ENCODE data around the gene APOBEC3A. TPM values are rescaled to one million over a fixed set of nuclear protein-coding genes. Genes with fewer than 3 reads are reported as not detected.

APOBEC3A gene
- total and polyA plus RNA-seq, 2 donors (not counting 1 experiment from before 2014, with no cell fraction given), result 2.8 TPM; not detected in 1

GRCh38 chr22:38953577-38954413 is 3.6 kb upstream of the APOBEC3A start:
- CTCF ChIA-PET, result interaction anchor here (1.2 kb wide), 1 partner anchor 19 kb away, joined by 3 read pairs; no protein-coding TSS in a partner anchor
- DNase-seq, result peak; percentile 59
- H4K20me1 ChIP-seq (ENCODE audit: control insufficient read depth, insufficient read depth, low read length, poor library complexity, severe bottlenecking), result no peaks in the 10 kb centered on the region
- no peak overlapping the region for H3K27ac Mint-ChIP-seq
- no peak overlapping the region for H3K9ac ChIP-seq (ENCODE audit: low read length)
- H3K4me3 Mint-ChIP-seq, result no peak overlapping the region
- no peak overlapping the region for H2AFZ ChIP-seq (ENCODE audit: insufficient read depth, low read depth, low read length, poor library complexity, severe bottlenecking)
- no peaks in the 10 kb centered on the region for H3K4me1 ChIP-seq (ENCODE audit: control insufficient read depth in 2 of 2, insufficient read depth in 2 of 2, low read length in 2 of 2)
- TF ChIP-seq CTCF (IDR thresholded peaks at IDR 0.05) (no peak), EZH2 (IDR thresholded peaks at IDR 0.05; ENCODE audit: borderline replicate concordance, insufficient read depth, low read depth, low read length, poor library complexity, severe bottlenecking) (no peak)
- no peak overlapping the region for H3K27ac ChIP-seq (ENCODE audit: low read length in 2 of 2)
- peak overlapping the region in 1 of 5 experiments; percentile 12 for H3K4me3 ChIP-seq (ENCODE audit: control extremely low read depth in 1 of 5, extremely low read depth in 1 of 5, insufficient read depth in 1 of 5, low read depth in 2 of 5, low read length in 4 of 5)
- H3K9me3 ChIP-seq (ENCODE audit: control extremely low read depth in 1 of 3, control insufficient read depth in 2 of 3, insufficient read depth in 1 of 3, low read length in 2 of 3), result no peaks in the 10 kb centered on the region
- H3K9me3 Mint-ChIP-seq (ENCODE audit: insufficient read depth), result no peaks in the 10 kb centered on the region
- H3K27me3 Mint-ChIP-seq, result no peaks in the 10 kb centered on the region
- H3K4me1 Mint-ChIP-seq, result peaks cover 6% of the 10 kb centered on the region
- WGBS (ENCODE audit: insufficient coverage), result 76% methylated on average over 13 of the region's 15 CpGs
- peak; percentile 62 for ATAC-seq (ENCODE audit: low read depth)
- H3K79me2 ChIP-seq (ENCODE audit: control insufficient read depth, insufficient read depth, low read length), result no peaks in the 10 kb centered on the region
- POLR2A ChIA-PET, result no interaction called here
- no peaks in the 10 kb centered on the region for H3K36me3 ChIP-seq (replicated peaks in 1 of 2; ENCODE audit: control extremely low read depth in 1 of 2, control insufficient read depth in 1 of 2, extremely low read depth in 1 of 2, insufficient read depth in 2 of 2, low read length in 1 of 2)
- H3K27me3 ChIP-seq (replicated peaks in 1 of 4; ENCODE audit: control extremely low read depth in 1 of 4, control insufficient read depth in 3 of 4, insufficient read depth in 4 of 4, low read length in 3 of 4), result peaks cover 0 to 3% (median 0%) of the 10 kb centered on the region in 4 experiments
- intact Hi-C loops (cut with micrococcal nuclease), result no loop called here
- H3K4me2 ChIP-seq (replicated peaks; ENCODE audit: low read depth, low read length, poor library complexity, severe bottlenecking), result no peak overlapping the region

- H3K4me2 ChIP-seq (replicated peaks; ENCODE audit: low read depth, low read length, poor library complexity, severe bottlenecking), result no peak overlapping the region
- H3K27ac ChIP-seq (ENCODE audit: low read length in 2 of 2), result no peak overlapping the region
- TF ChIP-seq CTCF (IDR thresholded peaks at IDR 0.05) (no peak), EZH2 (IDR thresholded peaks at IDR 0.05; ENCODE audit: borderline replicate concordance, insufficient read depth, low read depth, low read length, poor library complexity, severe bottlenecking) (no peak)
Observed at GRCh38 chr22:38954414-38955043, 2.9 kb upstream of the APOBEC3A start.

More at GRCh38 chr22:38954414-38955043, 2.9 kb upstream of the APOBEC3A start:
- WGBS (ENCODE audit: insufficient coverage), result 90% methylated on average over 10 of the region's 13 CpGs
- no peaks in the 10 kb centered on the region for H3K27me3 ChIP-seq (replicated peaks in 1 of 4; ENCODE audit: control extremely low read depth in 1 of 4, control insufficient read depth in 3 of 4, insufficient read depth in 4 of 4, low read length in 3 of 4)
- no peak overlapping the region for H2AFZ ChIP-seq (ENCODE audit: insufficient read depth, low read depth, low read length, poor library complexity, severe bottlenecking)
- ChIA-PET CTCF (no interaction called here), POLR2A (no interaction called here)
- no peaks in the 10 kb centered on the region for H3K9me3 Mint-ChIP-seq (ENCODE audit: insufficient read depth)
- H3K4me1 ChIP-seq (ENCODE audit: control insufficient read depth in 2 of 2, insufficient read depth in 2 of 2, low read length in 2 of 2), result no peaks in the 10 kb centered on the region
- intact Hi-C loops (cut with micrococcal nuclease), result no loop called here
- H3K36me3 ChIP-seq (replicated peaks in 1 of 2; ENCODE audit: control extremely low read depth in 1 of 2, control insufficient read depth in 1 of 2, extremely low read depth in 1 of 2, insufficient read depth in 2 of 2, low read length in 1 of 2), result no peaks in the 10 kb centered on the region
- ATAC-seq (ENCODE audit: low read depth) (no peak), DNase-seq (no peak)
- no peak overlapping the region for H3K27ac Mint-ChIP-seq
- no peaks in the 10 kb centered on the region for H4K20me1 ChIP-seq (ENCODE audit: control insufficient read depth, insufficient read depth, low read length, poor library complexity, severe bottlenecking)
- H3K4me3 ChIP-seq (ENCODE audit: control extremely low read depth in 1 of 5, extremely low read depth in 1 of 5, insufficient read depth in 1 of 5, low read depth in 2 of 5, low read length in 4 of 5), result no peak overlapping the region
- H3K9ac ChIP-seq (ENCODE audit: low read length), result no peak overlapping the region
- H3K4me1 Mint-ChIP-seq, result peaks cover 6% of the 10 kb centered on the region
- H3K27me3 Mint-ChIP-seq, result no peaks in the 10 kb centered on the region
- no peaks in the 10 kb centered on the region for H3K79me2 ChIP-seq (ENCODE audit: control insufficient read depth, insufficient read depth, low read length)
- H3K4me3 Mint-ChIP-seq, result no peak overlapping the region
- no peaks in the 10 kb centered on the region for H3K9me3 ChIP-seq (ENCODE audit: control extremely low read depth in 1 of 3, control insufficient read depth in 2 of 3, insufficient read depth in 1 of 3, low read length in 2 of 3)

Measured in B cell (primary cell).